OCI-LY1 (cell line): ENCODE data around the gene S100A2.

Experiments
- H2AFZ ChIP-seq: fragments of 200-600 bp; sonication (generic), shearing (Covaris generic); 2 replicates; pipeline ENCODE4 v1.6.0; 2014; ENCODE audit warnings: antibody characterized with exemption, mild to moderate bottlenecking, low read length
- H3F3A ChIP-seq: fragments of 200-600 bp; sonication (generic), shearing (Covaris generic); 2 replicates; pipeline ENCODE4 v1.6.0; 2014; ENCODE audit warnings: mild to moderate bottlenecking, antibody characterized with exemption, low read length, moderate library complexity; ENCODE audit not compliant: insufficient read depth
- H3K27ac ChIP-seq: fragments of 200-600 bp; sonication (generic); 2 replicates; pipeline ENCODE4 v1.5.1; 2014; ENCODE audit warnings: low read length, mixed run types, mild to moderate bottlenecking, low read depth; ENCODE audit not compliant: poor library complexity, severe bottlenecking
- H3K27me3 ChIP-seq: fragments of 200-600 bp; sonication (generic); 2 replicates; pipeline ENCODE4 v1.6.0; 2014; ENCODE audit warnings: antibody characterized with exemption, mild to moderate bottlenecking, low read length, moderate library complexity; ENCODE audit not compliant: insufficient read depth
- H3K36me3 ChIP-seq: fragments of 200-600 bp; sonication (generic); 2 replicates; pipeline ENCODE4 v1.6.1; 2014; ENCODE audit warnings: mild to moderate bottlenecking, antibody characterized with exemption, low read length, moderate library complexity, mixed read lengths; ENCODE audit not compliant: insufficient read depth
- H3K4me1 ChIP-seq: fragments of 200-600 bp; sonication (generic); 2 replicates; pipeline ENCODE4 v1.5.1; 2014; ENCODE audit warnings: mild to moderate bottlenecking, low read length, moderate library complexity; ENCODE audit not compliant: insufficient read depth, severe bottlenecking
- H3K4me2 ChIP-seq: fragments of 200-600 bp; sonication (generic), shearing (Covaris generic); 2 replicates; pipeline ENCODE4 v1.6.1; 2014; ENCODE audit warnings: low read length
- H3K4me3 ChIP-seq: fragments of 200-600 bp; sonication (generic); 2 replicates; pipeline ENCODE4 v1.5.1; 2014; ENCODE audit warnings: low read length, low read depth, mild to moderate bottlenecking, mixed read lengths; ENCODE audit not compliant: poor library complexity, severe bottlenecking
- H3K79me2 ChIP-seq: fragments of 200-600 bp; shearing (Covaris generic); 2 replicates; pipeline ENCODE4 v1.6.1; 2016; ENCODE audit warnings: mixed run types, low read length, mixed read lengths; ENCODE audit not compliant: insufficient read depth
- H3K9ac ChIP-seq: fragments of 200-600 bp; sonication (generic), shearing (Covaris generic); 2 replicates; pipeline ENCODE4 v1.6.1; 2014; ENCODE audit warnings: mild to moderate bottlenecking, low read length, mixed read lengths
- H3K9me2 ChIP-seq: fragments of 200-600 bp; sonication (generic), shearing (Covaris generic); 2 replicates; pipeline ENCODE4 v1.6.1; 2014; ENCODE audit warnings: low read depth, mild to moderate bottlenecking, low read length, mixed read lengths
- H3K9me3 ChIP-seq: fragments of 200-600 bp; shearing (Covaris generic); 2 replicates; pipeline ENCODE4 v1.6.1; 2014; ENCODE audit warnings: low read length, mixed read lengths
- H4K20me1 ChIP-seq: fragments of 200-600 bp; sonication (generic), shearing (Covaris generic); 2 replicates; pipeline ENCODE4 v1.6.0; 2016; ENCODE audit warnings: mild to moderate bottlenecking, low read length; ENCODE audit not compliant: insufficient read depth
- CTCF ChIP-seq: fragments of 200-600 bp; sonication (generic), shearing (Covaris generic); IDR thresholded peaks from 2 replicates; pipeline ENCODE4 v1.5.1; 2017; ENCODE audit warnings: mild to moderate bottlenecking, antibody characterized with exemption, low read length, moderate library complexity, mixed read lengths
- EZH2 ChIP-seq: fragments of 200-600 bp; sonication (generic), shearing (Covaris generic); IDR thresholded peaks from 2 replicates; pipeline ENCODE4 v1.8.0; 2017; ENCODE audit warnings: borderline replicate concordance, mixed run types, mild to moderate bottlenecking, antibody characterized with exemption, low read length, moderate library complexity, mixed read lengths

S100A2 gene

DNA sequence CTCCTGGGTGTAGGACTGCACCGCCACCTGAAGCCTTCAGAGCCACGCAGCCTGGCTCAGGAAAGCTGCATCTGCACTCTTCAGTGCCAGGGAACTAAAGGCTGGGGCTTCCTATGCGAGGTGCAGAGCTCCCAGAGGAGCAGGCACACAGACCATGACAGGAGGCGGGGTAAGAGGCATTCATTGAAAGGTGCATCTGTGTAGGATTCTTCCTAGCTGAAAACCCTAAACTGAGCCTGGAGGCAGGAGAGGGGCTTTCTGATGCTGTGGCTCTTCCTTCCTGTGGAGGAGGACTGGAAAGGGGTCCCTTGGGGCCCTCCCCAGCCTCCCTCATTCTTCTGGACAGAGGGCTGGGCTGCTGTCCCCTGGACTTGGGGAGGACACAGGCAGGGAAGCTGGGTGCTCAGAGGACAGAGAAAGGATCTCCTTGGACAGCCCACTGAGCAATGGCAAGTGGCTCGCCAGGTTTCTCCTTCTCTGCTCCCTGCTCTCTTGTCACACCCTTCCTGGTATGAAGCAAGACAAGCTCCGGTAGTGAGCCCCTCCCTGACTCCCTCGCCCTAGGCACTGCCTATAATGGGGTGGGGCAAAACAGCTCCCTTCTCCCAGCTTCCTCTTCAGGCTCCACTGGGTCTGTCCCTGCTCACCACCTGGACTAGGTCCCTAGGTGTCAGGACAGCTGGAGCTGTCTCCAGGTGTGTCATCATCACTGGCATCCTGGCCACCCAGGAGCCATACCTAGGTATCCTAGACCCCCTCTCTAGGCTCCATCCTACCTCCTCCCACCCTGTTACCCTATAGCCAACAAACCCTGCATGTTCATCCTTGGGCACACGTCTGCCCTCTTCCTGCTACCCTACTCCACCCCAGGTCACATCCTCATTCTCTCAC lies 49.9 kb downstream of the S100A2 start:
- no peak overlapping the region for H3K27ac ChIP-seq

GRCh38 chr1:153513666-153514065 lies 52.0 kb downstream of the S100A2 start:
- Histone ChIP-seq H4K20me1 (no peaks in the 10 kb centered on the region), H3K79me2 (no peaks in the 10 kb centered on the region), H3F3A (no peaks in the 10 kb centered on the region), H3K4me3 (no peak overlapping the region), H3K9me2 (no peaks in the 10 kb centered on the region), H3K9me3 (no peaks in the 10 kb centered on the region), H3K9ac (no peak overlapping the region), H3K4me1 (peaks cover 3% of the 10 kb centered on the region), H2AFZ (no peak overlapping the region), H3K36me3 (no peaks in the 10 kb centered on the region), H3K27ac (no peak overlapping the region), H3K27me3 (0 out of 2 replicates have a peak, but pooled peaks cover 6% of the 10 kb centered on the region), H3K4me2 (no peak overlapping the region)
- TF ChIP-seq CTCF: no peak
- TF ChIP-seq EZH2: no peak

More for the DNA sequence above, 49.9 kb downstream of the S100A2 start:
- no peaks in the 10 kb centered on the region for H4K20me1 ChIP-seq
- H3K9ac ChIP-seq: no peak overlapping the region
- H3K9me3 ChIP-seq: no peaks in the 10 kb centered on the region
- H3K4me2 ChIP-seq: no peak overlapping the region
- no peaks in the 10 kb centered on the region for H3K36me3 ChIP-seq
- H3K27me3 ChIP-seq: 0 out of 2 replicates have a peak, but pooled peaks cover 6% of the 10 kb centered on the region
- no peaks in the 10 kb centered on the region for H3K79me2 ChIP-seq
- peaks cover 3% of the 10 kb centered on the region for H3K4me1 ChIP-seq
- no peaks in the 10 kb centered on the region for H3K9me2 ChIP-seq
- no peaks in the 10 kb centered on the region for H3F3A ChIP-seq
- H2AFZ ChIP-seq: no peak overlapping the region
- TF ChIP-seq CTCF (no peak), EZH2 (no peak)
- no peak overlapping the region for H3K4me3 ChIP-seq

DNA sequence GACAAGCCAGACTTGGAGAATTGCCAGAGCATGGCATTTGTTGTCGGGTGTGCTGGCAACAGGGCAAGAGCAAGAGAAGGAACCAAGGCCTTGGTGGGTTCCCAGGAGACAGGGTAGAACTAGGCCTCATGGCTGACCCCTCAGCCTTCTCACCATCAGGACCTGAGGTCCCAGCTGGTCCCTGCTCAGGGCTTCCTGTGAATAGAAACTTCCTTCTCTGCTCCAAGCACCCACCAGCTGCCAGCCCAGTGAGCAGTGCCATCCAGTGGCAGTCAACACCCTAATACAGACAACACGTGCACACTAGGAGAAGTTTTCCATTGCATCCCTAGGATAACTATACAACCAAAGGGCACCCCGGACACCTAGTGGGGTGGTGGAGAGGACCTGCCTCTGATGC lies 52.6 kb downstream of the S100A2 start:
- no peak overlapping the region for H3K4me3 ChIP-seq
- H3K4me1 ChIP-seq: peaks cover 3% of the 10 kb centered on the region
- H3K4me2 ChIP-seq: no peak overlapping the region
- H3K36me3 ChIP-seq: no peaks in the 10 kb centered on the region
- H2AFZ ChIP-seq: no peak overlapping the region
- 0 out of 2 replicates have a peak, but pooled peaks cover 6% of the 10 kb centered on the region for H3K27me3 ChIP-seq
- H3K9me2 ChIP-seq: no peaks in the 10 kb centered on the region
- no peaks in the 10 kb centered on the region for H4K20me1 ChIP-seq
- H3K27ac ChIP-seq: no peak overlapping the region
- H3K9ac ChIP-seq: no peak overlapping the region
- H3F3A ChIP-seq: no peaks in the 10 kb centered on the region
- no peaks in the 10 kb centered on the region for H3K79me2 ChIP-seq
- TF ChIP-seq EZH2 (no peak), CTCF (no peak)
- no peaks in the 10 kb centered on the region for H3K9me3 ChIP-seq
